ENCODE results near the gene CYP26B1. TPM values are rescaled to one million over a fixed set of nuclear protein-coding genes. Genes with fewer than 3 reads are reported as not detected.

Gene CYP26B1
- total RNA-seq, 1 experiment from 2014 or later: 3.0 TPM

DNA sequence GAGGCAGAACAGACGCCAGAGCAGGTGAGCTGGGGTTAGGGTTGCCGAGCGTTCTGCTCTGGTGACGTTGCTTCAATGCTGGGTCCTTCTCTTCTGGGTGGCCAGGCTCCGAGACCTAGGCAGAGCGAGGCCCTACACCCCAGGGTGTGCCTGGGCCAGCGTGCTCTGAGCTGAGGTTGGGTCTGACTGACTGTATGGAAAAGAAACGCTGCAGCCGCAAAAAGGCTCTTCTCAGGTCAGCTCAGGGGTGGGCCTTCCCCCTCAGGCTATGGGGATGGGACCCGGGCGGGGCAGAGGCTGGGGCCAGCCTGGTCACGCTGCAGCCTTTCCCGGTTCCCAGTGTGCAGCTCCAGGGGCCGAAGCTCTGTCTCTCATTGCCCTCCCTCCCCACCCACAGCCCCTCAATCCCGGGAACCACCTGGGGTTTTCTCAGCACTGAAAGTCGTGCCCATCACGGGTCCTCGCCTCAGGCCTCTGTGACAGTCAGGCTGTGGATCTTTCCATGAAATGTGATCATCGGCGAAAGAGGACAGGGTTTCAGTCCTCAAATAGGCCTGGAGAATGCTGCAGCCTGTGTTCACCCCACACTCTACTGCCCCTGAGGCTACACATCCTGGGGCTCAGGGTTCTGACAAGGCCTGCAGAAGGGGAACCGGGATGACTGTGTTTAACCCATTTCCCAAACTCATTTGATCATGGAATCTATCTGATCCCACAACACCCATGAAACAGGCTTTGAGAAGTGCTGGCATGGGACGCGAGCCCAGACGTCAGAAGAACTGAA lies 19.4 kb downstream of the CYP26B1 start:
- TF ChIP-seq, protein P1, sequence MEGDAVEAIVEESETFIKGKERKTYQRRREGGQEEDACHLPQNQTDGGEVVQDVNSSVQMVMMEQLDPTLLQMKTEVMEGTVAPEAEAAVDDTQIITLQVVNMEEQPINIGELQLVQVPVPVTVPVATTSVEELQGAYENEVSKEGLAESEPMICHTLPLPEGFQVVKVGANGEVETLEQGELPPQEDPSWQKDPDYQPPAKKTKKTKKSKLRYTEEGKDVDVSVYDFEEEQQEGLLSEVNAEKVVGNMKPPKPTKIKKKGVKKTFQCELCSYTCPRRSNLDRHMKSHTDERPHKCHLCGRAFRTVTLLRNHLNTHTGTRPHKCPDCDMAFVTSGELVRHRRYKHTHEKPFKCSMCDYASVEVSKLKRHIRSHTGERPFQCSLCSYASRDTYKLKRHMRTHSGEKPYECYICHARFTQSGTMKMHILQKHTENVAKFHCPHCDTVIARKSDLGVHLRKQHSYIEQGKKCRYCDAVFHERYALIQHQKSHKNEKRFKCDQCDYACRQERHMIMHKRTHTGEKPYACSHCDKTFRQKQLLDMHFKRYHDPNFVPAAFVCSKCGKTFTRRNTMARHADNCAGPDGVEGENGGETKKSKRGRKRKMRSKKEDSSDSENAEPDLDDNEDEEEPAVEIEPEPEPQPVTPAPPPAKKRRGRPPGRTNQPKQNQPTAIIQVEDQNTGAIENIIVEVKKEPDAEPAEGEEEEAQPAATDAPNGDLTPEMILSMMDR (IDR thresholded peaks at IDR 0.05; ENCODE audit: unreplicated experiment): no peak
- CTCF ChIA-PET: interaction anchor here (0.5 kb wide), 1 partner anchor 618 kb away, joined by 3 read pairs; no protein-coding TSS in a partner anchor
- Mint-ChIP-seq H3K4me3 (ENCODE audit: low read depth, unreplicated experiment) (no peak overlapping the region), H3K4me1 (ENCODE audit: low read depth, unreplicated experiment) (no peaks in the 10 kb centered on the region), H3K27ac (ENCODE audit: unreplicated experiment) (no peak overlapping the region), H3K9me3 (ENCODE audit: low read depth, unreplicated experiment) (no peaks in the 10 kb centered on the region), H3K36me3 (ENCODE audit: insufficient read depth, unreplicated experiment) (no peaks in the 10 kb centered on the region), H3K27me3 (ENCODE audit: unreplicated experiment) (peaks cover 35% of the 10 kb centered on the region)
- intact Hi-C loops (cut with micrococcal nuclease; ENCODE audit: unreplicated experiment): no loop called here
- DNase-seq: no peak
- no TSS peak for BruUV-seq (replicated peaks)

DNA sequence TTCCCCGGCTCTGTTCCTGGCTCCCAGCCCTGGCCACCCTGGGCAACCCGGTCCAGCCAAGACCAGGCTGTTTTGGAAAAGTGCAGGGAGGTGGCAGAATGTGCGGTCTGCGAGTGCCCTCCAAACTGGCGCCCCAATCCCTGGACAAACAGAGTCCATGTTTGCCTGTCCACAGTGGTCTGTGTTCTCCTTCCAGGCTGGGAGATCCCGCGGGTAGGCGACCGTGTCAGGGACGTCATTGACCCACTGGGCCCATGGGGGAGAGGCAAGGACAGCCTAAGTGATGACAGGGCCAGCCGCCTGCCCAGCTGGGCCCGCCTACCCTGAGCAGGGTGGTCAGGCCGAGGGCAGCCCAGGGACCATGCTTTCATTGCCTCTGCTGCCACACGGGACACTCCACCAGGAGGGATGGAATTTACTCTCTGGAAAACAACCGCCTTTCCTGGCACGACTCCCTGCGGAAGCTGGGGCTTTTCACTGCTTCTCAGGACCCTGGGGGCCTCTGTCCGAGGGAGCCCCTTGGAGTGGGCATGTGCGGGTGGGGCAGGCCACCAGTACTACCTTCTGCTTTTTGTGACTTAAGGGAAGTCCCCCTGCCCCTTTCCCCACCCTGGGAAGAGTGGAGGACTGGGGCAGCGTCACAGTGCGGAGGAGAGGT lies 20.1 kb downstream of the CYP26B1 start:
- intact Hi-C loops (cut with micrococcal nuclease; ENCODE audit: unreplicated experiment): no loop called here
- no peaks in the 10 kb centered on the region for H3K4me1 Mint-ChIP-seq (ENCODE audit: low read depth, unreplicated experiment)
- H3K27me3 Mint-ChIP-seq (ENCODE audit: unreplicated experiment): peaks cover 42% of the 10 kb centered on the region
- DNase-seq: no peak
- H3K27ac Mint-ChIP-seq (ENCODE audit: unreplicated experiment): no peak overlapping the region
- no TSS peak for BruUV-seq (replicated peaks)
- no peaks in the 10 kb centered on the region for H3K36me3 Mint-ChIP-seq (ENCODE audit: insufficient read depth, unreplicated experiment)
- H3K9me3 Mint-ChIP-seq (ENCODE audit: low read depth, unreplicated experiment): no peaks in the 10 kb centered on the region
- TF ChIP-seq, protein P1 (IDR thresholded peaks at IDR 0.05; ENCODE audit: unreplicated experiment): no peak
- CTCF ChIA-PET: interaction anchor here (0.5 kb wide), 1 partner anchor 617 kb away, joined by 3 read pairs; no protein-coding TSS in a partner anchor
- no peak overlapping the region for H3K4me3 Mint-ChIP-seq (ENCODE audit: low read depth, unreplicated experiment)

DNA sequence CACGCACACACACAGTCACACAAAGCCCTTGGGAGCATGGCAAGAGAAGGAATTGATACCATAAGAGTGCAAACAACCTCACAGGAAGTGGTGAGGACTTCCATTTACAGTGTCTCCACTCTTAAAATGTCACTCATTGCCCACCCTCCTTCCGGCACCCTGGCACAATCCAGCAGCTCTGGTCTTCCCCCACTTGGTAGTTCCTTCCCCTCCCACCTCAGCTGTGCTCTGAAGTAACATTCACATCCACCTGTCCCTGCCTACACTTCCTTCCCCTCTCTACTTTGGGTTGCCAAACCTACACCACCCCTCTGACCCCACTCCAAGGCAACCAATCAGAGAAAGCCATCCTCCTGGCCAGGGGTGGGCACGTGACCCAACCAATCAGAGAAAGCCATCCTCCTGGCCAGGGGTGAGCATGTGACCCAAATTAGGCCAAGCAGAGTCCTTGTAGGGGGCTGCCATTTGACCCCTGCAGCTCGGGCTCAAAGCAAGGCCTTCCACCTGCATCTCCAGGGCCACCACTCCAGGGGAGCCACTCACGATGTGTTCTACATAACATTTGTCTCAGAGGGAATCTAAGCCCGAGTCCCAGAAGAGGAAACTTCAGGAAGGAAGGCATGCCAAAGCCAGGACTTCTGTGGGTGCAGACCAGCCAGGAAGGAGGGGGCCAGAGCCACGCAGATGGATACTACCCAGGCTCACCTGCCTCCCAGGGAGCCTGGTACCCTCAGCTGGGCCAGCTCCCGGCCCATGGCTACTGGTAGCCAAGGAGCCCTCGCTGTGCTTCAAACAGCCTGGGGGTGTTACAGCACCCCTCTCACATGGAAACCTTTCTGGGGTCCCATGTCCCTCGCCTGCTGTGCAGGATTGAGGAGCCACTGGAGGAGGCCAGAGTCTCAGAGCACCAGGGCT lies 21.2 kb downstream of the CYP26B1 start:
- Mint-ChIP-seq H3K9me3 (ENCODE audit: low read depth, unreplicated experiment) (no peaks in the 10 kb centered on the region), H3K27ac (ENCODE audit: unreplicated experiment) (no peak overlapping the region), H3K27me3 (ENCODE audit: unreplicated experiment) (peaks cover 53% of the 10 kb centered on the region), H3K4me3 (ENCODE audit: low read depth, unreplicated experiment) (no peak overlapping the region), H3K4me1 (ENCODE audit: low read depth, unreplicated experiment) (no peaks in the 10 kb centered on the region), H3K36me3 (ENCODE audit: insufficient read depth, unreplicated experiment) (no peaks in the 10 kb centered on the region)
- CTCF ChIA-PET: interaction anchor here (0.7 kb wide), 1 partner anchor 429 kb away, joined by 4 read pairs; no protein-coding TSS in a partner anchor
- no TSS peak for BruUV-seq (replicated peaks)
- no peak for DNase-seq
- intact Hi-C loops (cut with micrococcal nuclease; ENCODE audit: unreplicated experiment): no loop called here
- TF ChIP-seq, protein P1 (IDR thresholded peaks at IDR 0.05; ENCODE audit: unreplicated experiment): no peak

DNA sequence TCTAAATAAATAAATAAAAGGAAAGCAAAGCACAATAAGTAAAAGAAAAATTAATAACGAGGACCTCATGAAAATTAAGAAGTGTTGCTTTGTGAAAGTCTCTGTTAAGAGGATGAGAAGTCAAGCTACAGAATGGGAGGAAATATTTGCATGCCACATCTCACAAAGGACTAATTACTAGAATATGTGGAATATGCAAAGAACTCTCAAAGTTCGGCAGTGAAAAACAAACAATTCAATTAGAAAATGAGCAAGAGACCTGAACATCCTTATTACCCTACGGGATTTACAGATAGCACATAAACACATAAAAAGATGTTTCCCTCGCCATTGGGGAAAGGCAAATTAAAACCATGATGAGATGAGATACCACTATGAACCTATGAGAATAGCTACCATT lies 23.3 kb downstream of the CYP26B1 start:
- TF ChIP-seq, protein P1 (IDR thresholded peaks at IDR 0.05; ENCODE audit: unreplicated experiment): no peak
- BruUV-seq (replicated peaks): no TSS peak
- H3K9me3 Mint-ChIP-seq (ENCODE audit: low read depth, unreplicated experiment): no peaks in the 10 kb centered on the region
- H3K27me3 Mint-ChIP-seq (ENCODE audit: unreplicated experiment): peaks cover 57% of the 10 kb centered on the region
- H3K4me3 Mint-ChIP-seq (ENCODE audit: low read depth, unreplicated experiment): no peak overlapping the region
- H3K27ac Mint-ChIP-seq (ENCODE audit: unreplicated experiment): no peak overlapping the region
- intact Hi-C loops (cut with micrococcal nuclease; ENCODE audit: unreplicated experiment): no loop called here
- H3K36me3 Mint-ChIP-seq (ENCODE audit: insufficient read depth, unreplicated experiment): no peaks in the 10 kb centered on the region
- CTCF ChIA-PET: no interaction called here
- no peaks in the 10 kb centered on the region for H3K4me1 Mint-ChIP-seq (ENCODE audit: low read depth, unreplicated experiment)
- no peak for DNase-seq

Data from Calu3 (cell line).